ENCODE results near the gene KLHL40.
"Not testable (repeated sequence)": the region's sequence is repeated elsewhere in the genome, so short reads cannot be mapped to it uniquely, and the experiment has no call there.

KLHL40 gene

DNA sequence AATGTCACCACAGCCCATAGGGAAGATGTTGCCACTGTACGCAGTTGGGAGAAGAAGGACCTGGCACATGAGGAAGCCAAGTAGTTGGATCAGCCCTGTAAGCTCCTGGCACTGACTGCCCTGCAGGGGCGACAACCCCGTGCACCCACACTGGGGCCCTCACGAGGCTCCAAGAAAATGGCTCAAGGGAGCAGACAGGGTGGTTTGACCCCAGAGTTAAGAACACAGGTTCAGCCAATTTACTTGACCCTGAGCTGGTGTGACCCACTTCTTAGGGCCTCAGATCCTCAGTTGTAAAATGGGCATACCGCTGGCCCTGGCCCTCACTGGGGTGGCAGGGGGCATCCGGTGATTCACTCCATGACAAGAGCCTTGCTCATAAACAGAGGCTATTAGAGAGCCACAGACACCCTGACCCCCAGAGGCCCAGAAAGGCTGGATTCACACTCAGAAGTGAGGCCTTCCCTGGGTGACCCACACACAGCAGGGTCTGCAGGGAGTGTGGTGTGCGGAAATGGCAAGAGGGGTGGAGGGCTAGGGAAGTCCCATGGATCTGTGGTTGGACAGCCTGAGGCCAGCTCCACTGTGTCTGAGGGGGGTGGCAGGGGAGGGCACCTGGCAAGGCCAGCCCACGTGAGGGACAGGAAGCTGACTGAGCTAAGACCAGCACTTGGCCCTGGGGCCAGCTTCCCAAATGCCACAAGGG is 19.0 kb downstream of the KLHL40 start:
- DNase-seq (ENCODE audit: low read depth), result no peak

- no peak for DNase-seq (ENCODE audit: low read depth)
Measured at GRCh38 chr3:42705058-42705767, 19.9 kb downstream of the KLHL40 start.

GRCh38 chr3:42705962-42706585 is 20.7 kb downstream of the KLHL40 start:
- DNase-seq (ENCODE audit: low read depth), result no peak

- no peak for DNase-seq (ENCODE audit: low read depth)
Measured at GRCh38 chr3:42706721-42707619, 21.6 kb downstream of the KLHL40 start.

DNA sequence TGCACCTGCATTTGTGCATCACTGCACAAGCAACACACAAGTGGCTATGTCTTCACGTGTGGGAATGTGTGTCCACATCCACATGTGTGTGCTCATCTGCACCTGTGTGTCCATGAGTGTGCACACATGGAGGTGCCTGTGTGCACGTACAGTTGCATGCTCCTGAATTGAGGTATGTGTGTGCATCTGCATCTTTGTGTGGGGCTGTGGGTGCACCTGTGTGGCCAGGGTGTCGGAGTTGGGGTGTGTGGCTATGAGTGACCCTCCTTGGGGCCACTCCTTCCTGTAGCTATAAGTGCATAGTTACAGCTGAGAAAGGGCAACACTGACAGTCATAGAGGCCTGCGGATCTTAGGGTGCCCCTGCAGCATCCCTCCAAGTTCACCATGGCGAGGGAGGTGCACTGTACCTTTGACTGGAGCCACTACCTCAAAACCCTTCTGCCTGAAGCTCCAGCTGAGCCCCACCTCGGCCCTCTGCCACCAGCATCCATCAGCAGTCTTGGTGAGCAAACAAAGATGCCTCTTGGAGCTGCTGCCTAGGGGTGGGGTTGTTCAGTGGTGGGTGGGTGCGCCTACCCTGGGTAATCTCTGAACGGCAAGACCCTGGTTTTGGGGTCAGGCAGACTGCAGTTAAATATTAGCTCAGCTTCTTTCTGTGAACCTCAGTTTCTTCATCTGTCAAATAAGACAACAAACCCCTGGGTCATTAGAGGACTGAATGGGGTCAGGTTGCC is 22.5 kb downstream of the KLHL40 start:
- no peak for DNase-seq (ENCODE audit: low read depth)

DNA sequence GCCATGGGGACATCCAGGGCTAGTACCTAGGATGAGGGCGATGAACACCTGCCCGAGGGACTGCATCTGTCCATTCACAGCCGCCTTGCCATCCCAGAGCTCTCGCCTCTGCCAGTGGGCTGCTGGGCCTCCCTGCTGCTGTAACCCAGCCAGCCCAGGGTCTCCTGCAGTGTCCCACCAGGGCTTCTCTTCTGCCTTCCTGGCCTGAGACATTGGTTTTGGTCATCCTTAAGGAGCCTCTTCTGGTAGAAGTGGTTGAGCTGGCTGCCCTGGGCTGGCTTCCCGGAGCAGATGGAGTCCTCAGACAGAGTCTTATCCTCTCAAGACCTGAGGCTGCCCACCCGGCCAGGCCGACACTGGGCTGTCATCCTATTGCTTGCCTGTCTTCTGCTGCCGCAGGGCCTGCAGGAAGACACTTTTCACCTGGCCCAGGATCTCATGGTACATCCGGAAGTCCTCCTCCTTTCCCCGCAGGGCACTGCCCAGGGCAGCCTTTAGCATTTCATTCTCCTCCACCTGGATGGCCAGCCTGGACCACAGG is 23.3 kb downstream of the KLHL40 start:
- no peak for DNase-seq (ENCODE audit: low read depth)

GRCh38 chr3:42709621-42710020 is 24.3 kb downstream of the KLHL40 start:
- DNase-seq (ENCODE audit: low read depth), result no peak

GRCh38 chr3:42710323-42711021 is 25.1 kb downstream of the KLHL40 start:
- no peak for DNase-seq (ENCODE audit: low read depth)

- DNase-seq (ENCODE audit: low read depth), result no peak
Measured at GRCh38 chr3:42711491-42712343, 26.4 kb downstream of the KLHL40 start.

DNA sequence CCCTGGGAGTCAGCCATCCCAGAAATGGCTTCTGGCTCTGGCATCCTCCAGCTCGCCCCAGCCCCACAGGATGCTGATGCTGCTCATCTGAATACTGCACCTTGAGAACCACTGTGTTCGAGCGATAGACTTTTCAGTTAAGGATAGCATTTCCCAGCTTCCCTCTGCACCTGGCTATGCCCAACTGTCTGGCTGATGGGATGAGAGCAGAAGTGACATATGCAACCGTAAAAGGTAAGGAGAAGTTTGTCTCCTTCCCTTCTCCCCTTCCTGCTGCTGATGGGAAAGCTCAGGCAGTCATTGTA is 27.0 kb downstream of the KLHL40 start:
- DNase-seq (ENCODE audit: low read depth), result no peak

- DNase-seq (ENCODE audit: low read depth), result no peak
Measured at GRCh38 chr3:42712688-42713372, 27.5 kb downstream of the KLHL40 start.

GRCh38 chr3:42713747-42714146 is 28.4 kb downstream of the KLHL40 start:
- no peak for DNase-seq (ENCODE audit: low read depth)

DNA sequence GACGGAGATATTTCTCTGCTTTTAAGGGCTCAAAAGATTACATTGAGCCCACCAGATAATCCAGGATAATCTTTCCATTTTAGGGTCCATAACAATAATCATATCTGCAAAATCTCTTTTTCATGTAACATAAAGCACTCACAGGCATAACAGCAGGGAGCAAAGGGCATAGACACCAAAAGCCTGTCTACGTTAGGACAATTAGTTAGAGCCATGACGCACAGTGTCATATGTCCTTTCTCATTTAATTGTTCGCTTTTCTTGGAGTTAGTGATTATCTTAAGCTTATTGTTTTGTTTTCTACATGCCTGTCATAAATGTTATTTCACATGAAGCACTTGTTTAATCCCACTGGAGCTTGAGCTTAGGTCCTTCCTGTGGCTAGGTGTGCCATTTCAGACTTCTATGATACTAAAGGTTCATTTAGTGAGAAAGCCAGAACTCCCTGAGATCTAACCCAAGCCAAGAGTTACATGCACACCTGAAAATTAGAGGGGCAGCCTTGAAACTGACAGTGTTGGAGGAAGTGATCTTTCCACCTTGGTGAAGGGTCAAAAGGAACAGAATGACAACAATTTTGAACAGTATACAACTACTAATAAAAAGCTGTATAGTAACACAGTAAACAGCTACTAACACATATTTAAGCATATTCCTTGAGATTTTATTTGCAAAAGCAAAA is 29.0 kb downstream of the KLHL40 start:
- no peak for DNase-seq (ENCODE audit: low read depth)

GRCh38 chr3:42717306-42717705 is 32.0 kb downstream of the KLHL40 start:
- DNase-seq (ENCODE audit: low read depth), result peak; percentile 64

- no peak for DNase-seq (ENCODE audit: low read depth)
Measured at GRCh38 chr3:42718338-42718737, 33.0 kb downstream of the KLHL40 start.

DNA sequence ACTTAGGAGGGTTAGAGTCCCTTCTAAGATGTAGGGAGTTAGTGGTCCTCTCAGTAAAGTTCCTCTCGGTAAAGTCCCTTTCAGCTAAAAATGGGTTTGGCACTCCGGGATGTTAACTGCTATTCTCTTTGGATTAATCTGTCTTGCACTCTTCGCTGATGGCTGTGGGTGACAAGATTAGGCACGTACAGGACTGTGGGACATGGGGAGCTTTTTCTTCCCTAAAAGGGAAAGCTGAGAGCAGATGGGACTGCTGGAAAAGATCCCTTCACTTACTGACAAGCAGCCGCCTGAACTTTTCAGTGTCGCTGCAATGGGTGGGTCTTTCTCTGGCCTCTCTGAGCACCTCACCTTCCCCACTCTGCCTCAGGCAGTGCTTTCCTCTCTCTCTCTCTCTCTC is 33.7 kb downstream of the KLHL40 start:
- DNase-seq (ENCODE audit: low read depth), result no peak

- DNase-seq (ENCODE audit: low read depth), result no peak
Measured at GRCh38 chr3:42720126-42720525, 34.8 kb downstream of the KLHL40 start.

DNA sequence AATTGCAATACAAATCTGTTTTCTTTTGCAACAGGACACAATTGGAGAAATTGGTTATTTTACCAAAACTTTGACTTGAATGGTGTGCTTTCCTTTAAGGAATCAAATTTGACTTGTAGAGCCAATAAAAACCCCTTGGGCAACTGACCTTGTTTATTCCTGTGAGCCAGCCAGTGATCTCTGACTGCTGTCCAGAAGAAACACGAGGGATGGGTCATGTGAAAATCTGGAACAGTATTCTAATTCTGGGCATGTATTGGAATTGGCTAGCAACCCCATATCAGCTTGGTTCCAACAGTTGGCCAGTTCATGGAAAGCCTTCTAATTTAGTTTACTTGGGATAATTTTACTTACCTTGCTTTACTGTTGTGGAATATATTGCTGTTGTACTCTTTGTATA is 36.4 kb downstream of the KLHL40 start:
- no peak for DNase-seq (ENCODE audit: low read depth)

- not testable (repeated sequence) for DNase-seq (ENCODE audit: low read depth)
Measured at GRCh38 chr3:42722442-42722841, 37.1 kb downstream of the KLHL40 start.

Data from amniotic epithelial cell (primary cell).